IPS-NIHi11 (cell line): ENCODE measurements around the gene SMKR1.
"Not testable (repeated sequence)": the region's sequence is repeated elsewhere in the genome, so short reads cannot be mapped to it uniquely, and the experiment has no call there.

Experiments used
- DNase-seq: peaks from one replicate; pipeline ENCODE4 v3.0.0; 2012; ENCODE audit warnings: mixed read lengths, low spot score

The SMKR1 gene

DNA sequence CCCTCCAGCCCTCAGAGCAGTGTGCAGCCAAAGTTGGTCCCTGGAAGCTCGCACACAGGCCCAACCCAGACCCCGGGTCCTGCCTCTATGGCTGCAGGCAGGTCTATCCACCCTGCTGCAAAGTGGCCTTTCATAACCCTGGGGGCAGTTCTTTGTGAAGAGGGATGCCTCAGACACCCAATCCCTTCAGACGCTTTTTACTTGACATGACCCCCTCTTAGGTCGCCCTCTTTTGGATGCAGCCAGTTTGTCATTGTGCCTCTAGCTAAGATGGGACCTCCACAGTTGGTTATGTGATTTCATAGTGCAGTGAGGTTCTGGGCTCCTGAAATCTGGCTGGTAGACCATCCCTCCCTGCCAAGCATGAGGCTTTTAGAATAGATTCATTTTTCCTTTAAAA is 27.3 kb downstream of the SMKR1 start:
- DNase-seq: peak; percentile 45

DNA sequence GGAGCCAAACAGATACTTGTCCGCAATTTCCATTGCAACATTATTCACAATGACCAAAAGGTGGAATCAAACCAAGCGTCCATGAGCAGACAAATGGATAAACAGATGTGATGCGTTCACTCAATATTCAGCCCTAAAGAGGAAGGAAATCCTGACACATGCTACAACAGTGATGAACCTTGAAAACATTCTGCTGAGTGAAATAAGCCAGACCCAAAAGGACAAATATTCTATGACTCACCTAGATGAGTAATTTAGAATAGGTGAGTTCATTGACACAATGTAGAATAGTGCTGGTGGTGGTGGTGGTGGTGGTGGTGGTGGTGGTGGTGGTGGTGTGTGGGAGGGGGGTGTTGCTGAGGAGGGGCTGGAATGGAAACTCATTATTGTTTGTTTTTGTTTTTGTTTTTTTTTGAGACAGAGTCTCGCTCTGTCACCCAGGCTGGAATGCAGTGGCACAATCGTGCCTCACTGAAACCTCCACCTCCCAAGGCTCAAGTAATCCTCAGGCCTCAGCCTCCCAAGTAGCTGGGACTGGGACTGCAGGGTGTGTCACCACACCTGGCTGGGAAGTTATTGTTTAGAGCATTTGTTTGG is 28.6 kb downstream of the SMKR1 start:
- no peak for DNase-seq

DNA sequence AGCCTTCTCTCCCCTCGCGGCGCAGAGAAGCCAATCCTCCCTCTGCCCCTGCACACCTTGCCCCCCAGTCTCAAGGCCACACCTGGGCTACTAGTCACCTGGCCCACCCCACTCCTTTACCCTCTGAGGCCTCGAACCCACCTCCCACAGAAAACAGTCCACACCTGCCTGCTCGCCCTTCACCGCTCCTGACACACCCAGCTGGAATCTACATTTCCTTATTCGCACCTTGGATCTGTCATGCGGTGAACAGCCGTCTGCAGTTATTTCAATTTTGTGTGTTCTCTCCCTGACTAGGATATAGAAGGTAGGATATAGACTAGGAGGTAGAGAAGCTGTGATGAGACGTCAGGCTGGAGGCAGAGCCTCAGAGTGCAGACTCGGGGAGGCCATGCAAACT is 29.4 kb downstream of the SMKR1 start:
- no peak for DNase-seq

DNA sequence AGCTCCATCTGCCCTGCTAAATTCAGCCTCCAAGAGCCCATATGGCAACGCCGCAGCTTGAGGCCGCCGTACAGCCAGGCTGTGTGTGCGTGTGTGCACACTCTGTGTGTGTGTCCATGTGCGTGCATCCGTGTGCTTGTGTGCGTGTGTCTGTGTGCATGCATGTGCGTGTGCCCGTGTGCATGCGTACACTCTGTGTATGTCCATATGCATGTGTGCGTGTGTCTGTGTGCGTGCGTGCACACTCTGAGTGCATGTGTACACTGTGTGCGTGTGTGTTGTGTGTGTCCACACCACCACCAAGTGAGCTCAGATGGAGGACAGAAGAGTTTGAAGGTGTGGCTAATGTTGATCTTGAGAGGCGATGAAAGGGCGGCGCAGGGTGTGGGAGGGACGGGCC is 30.0 kb downstream of the SMKR1 start:
- DNase-seq: no peak

DNA sequence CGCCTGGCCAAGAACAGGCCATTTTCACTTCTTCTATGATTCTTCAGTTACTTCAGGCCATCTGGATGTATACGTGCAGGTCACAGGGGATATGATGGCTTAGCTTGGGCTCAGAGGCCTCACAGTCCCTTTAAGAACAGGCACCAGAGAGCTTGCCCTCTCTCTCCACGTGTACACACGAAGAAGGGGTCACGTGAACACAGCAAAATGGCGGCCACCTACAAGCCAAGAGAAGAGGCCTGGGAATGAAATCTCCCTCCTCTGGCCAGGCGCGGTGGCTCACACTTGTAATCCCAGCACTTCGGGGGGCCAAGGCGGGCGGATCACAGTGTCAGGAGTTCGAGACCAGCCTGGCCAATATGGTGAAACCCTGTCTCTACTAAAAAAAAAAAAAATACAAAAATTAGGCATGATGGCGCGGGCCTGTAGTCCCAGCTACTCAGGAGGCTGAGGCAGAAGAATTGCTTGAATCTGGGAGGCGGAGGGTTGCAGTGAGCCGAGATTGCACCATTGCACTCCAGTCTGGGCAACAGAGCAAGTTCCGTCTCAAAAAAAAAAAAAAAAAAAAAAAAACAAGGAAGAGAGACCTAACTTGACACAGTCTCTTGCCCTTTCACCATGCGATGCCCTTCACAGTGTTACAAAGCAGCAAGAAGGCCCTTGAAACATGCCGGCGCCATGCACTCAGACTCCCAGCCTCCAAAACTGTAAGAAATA is 32.4 kb downstream of the SMKR1 start:
- not testable (repeated sequence) for DNase-seq

DNA sequence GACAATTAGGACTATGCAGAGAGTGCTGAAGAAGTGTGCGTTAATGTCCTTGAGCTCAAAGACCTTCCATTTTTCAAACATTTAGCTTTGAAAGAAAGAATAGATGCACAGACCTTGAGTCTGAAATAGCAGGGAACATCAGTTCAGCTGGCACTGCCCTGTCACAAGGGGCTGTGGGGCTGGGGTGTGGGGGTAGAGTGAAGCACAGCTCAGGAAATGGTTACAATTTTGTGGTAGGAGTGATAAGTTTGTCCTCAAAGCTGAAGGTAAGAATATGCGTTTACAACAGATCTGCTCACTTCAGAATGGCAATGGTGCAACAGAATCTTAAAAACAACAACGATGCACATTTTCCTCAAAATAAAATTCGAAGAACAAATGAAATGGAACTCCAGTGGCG is 33.6 kb downstream of the SMKR1 start:
- DNase-seq: no peak

DNA sequence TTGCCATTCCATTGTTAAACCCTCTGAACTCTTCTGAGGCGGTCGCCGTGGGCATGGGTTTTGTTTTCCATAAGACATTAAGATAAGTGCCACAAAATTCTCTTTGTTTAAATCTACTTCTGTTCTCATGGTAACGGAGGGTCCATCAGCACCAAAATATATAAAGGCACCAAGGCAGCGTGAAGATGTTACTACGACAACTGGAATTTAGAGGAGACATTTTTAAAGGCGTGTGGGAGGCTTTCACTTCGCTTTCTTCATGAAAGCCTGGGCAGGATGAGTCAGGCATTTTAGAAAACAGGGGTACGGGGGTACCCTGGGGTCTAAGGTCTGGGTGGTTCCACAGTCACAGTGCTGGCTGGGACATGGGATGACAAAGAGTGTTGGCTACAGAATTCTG is 34.0 kb downstream of the SMKR1 start:
- no peak for DNase-seq

DNA sequence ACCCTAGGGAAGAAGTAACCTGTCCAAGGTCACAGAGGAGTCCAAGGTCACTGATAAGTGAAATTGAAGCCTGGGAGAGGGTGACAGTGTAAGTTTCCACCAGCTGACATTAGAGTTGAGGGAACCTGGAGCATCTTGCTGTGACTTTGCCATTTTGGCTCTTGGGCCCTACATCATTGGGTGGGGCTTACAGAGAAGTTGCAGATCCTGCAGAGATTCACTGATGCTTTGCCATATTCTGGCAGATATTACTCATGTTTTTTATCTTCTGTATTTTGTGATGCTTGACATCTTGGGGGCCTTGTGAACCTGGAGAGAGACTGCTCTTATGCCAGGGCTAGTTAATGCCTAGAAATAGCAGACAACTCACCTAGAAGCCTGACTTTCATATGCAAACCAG is 36.5 kb downstream of the SMKR1 start:
- DNase-seq: no peak

DNA sequence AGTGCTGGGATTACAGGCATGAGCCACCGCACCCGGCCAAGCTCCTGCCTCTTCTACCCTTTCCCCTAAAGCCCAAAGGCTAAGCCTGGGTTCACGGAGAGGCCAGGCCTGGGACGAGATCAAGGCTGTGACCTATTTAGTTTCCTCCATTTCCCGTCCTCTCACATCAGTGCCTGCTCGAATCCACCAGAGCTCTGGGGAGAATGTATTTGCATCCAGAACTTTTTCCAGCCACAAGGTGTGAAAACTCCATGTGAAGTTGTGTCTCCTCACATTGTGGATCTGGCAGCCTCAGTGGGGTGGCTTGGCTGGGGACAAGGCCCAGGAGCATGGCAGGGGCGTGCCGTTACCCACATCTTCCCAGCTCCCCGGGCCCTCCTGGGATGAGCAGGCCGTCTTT is 38.0 kb downstream of the SMKR1 start:
- no peak for DNase-seq

DNA sequence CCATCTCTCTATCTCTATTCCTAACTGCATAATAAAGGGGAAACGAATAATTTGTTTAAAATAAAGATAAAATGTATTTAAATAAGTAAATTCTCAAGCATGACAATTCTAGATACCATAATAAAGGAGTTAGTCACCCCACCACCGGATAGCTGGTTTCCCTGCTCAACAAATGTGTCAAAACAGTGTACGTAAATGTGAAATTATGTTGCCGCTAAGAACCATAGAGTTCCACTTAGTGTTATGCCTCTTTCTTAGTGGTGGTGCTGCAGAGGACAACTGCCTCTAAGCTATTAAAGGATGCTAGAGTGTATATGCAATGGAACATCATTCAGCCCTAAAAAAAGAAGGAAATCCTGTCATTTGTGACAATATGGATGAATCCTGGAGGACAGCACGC is 42.4 kb downstream of the SMKR1 start:
- DNase-seq: no peak

DNA sequence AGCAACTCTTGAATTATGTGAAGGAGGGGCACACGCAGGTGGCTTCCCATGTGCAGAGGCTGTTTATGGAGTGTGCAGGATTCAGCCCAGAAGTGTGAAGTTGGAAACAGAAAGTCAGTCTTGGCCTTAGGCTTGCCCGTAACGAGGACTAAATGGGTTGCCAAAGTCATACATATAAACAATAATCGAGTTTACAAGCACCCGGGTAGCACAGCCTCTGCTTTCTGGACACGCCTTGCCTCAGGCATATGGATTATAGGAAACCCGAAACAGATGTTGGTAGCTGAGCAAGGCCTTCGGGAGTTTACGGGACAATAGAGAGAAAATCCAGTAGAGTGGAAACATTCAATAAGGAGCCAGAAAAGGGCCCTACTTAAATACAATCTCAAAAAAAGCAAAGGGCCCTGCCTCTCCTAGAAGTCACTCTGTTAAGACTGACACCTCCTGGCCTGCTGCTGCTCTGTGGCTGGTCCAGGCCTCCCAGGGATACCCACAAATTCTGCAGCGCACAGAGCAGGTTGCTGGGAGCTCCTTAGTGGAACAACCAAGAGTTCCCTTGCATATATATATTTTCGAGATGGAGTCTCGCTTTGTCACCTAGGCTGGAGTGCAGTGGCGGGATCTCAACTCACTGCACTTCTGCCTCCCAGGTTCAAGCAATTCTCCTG is 48.5 kb downstream of the SMKR1 start:
- no peak for DNase-seq

DNA sequence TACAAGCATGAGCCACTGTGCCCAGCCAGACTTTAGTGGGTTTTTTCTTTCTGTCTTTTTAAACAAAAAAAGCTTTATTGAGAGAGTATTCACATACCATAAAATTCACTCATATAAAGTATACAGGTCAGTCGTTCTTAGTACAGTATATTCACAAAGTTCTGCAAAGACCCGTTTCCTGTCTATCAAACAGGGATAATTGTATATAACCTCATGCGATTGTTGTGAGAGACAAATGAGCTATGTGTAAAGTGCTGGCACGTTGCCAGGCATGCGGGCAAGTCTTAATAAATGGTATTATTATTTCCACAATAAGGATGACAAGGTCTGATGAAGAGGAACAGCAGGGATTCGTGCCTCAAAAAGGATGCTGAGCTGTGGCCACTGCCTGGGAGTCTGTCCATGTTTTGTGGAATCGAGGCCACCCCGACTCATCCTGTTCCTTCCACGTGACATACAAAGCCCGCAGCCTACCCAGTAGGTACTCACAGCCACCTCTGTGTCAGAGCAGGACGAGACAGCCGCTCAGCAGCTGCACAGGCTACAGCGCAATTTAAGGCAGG is 51.6 kb downstream of the SMKR1 start:
- DNase-seq: no peak

DNA sequence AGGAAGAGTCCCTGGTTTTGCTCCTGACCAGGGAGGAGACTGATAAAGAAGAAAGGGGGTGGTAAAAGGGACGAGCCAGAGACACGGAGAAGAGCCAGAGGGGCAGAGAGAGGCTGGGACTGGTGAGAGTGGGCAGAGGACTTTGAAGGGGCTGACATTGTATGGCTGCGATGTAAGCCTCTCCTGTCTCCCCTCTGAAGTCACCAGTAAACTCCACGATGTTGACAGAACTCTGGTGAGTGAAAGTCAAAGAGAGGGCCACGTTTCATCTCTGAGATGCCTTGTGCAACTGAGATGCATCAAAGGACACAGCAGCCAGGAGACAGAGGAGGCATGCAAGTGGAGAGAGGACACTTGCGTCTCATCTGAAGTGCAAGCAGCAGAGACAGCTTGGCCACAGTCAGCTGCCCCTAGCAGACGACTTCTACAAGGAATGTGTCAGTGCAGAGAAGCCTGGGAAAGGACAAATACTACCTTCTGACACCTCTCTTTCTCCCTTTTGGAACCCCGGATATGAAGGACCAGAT is 54.3 kb downstream of the SMKR1 start:
- DNase-seq: no peak

DNA sequence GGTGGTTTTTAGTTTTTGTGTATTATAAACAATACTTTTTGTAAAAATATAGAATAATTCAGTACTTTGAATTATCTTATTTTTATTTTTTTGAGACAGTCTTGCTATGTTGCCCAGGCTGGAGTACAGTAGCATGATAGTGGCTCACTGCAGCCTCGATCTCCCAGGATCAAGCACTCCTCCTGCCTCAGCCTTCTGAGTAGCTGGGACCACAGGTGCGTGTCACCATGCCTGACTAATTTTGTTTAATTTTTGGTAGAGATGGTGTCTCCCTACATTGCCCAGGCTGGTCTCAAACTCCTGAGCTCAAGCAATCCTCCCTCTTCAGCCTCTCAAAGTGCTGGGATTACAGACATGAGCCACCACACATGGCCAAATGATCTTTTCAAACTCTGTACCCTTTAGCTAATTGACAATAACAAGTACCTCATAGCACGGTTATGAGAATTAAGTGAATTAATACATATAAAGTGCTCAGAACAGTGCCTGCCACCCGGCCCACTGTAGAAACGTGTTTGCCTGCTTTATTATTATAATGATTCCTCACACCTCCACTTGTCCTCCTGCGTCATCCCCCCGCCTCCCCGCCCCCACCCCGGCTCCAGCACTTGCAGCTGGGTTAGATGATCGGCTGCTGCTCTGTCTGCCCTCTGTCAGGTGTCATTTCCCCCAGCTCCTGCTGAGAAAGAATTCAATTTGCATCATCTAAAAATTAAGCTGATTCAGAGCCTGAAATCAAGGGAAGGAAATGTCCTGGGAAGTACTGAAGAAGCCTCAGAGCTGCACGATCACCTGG is 55.6 kb downstream of the SMKR1 start:
- peak; percentile 66 for DNase-seq

DNA sequence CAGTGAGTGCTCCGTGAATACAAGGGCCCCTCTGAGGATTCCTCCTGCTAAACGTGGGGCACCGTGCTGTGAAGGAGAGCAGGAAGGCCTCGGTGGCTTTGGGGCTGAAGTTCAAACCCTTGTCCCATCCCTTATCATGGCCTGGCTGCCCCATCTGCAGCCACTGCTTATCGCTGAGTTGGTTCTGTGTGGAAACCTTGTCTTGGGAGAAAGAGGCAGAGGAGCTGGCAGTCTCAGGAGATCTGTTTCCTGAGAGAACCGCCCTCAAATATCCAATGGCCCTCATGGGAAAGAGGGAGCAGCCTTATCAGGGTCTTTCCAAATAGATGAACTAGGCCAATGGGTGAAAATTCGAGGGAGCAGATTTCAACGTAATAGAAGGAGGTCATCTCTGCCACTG is 57.2 kb downstream of the SMKR1 start:
- DNase-seq: no peak

DNA sequence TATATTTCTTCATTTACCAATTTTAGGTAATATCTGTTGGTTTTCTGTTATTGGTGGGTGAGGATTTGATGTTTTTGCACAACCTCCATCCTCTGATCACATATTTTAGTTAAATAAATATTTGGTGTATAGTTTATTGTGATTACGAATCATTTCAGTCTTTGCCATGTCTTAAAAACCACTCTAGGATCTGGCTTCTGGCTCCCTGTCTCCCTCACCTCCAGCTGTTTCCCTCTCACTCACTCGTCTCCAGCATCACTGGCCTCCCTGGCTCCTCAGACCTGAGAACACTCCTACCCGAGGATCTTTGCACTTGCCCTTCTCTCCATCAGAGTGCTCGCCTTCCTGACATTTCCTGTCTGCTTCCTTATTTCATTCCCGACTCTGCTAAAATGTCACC is 58.5 kb downstream of the SMKR1 start:
- DNase-seq: no peak

DNA sequence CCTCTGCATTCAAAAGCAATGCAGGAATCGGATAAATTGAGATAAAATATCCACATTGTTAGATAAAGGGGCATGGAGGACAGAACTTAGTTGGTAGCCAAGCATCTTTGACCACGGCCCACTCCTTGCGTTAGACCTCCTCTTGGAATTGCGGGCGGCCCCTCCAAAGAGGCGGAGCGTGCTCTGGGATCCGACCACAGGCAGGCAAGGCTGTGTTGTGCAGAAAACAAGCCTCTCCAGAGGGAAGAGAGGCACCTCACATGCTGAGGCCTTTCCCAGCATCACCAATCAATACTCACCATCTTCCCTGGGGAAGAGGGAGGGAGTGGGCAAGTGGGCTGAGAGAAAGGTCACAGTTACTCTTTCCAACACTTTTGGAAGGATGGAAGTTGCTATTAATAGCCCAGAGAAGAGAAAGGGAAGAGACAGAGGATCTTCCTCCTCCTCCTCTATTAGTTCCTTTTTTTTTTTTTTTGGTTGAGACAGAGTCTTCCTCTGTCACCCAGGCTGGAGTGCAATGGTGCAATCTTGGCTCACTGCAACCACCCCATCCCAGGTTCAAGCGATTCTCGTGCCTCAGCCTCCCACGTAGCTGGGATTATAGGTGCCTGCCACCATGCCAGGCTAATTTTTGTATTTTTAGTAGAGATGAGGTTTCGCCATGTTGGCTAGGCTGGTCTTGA is 59.5 kb downstream of the SMKR1 start:
- peak; percentile 68 for DNase-seq
